Skeletal muscle tissue (tissue), 4 donors: ENCODE data around the gene REX1BD. TPM values are rescaled to one million over a fixed set of nuclear protein-coding genes. Genes with fewer than 3 reads are reported as not detected.
"Not testable (repeated sequence)": the region's sequence is repeated elsewhere in the genome, so short reads cannot be mapped to it uniquely, and the experiment has no call there.

Source experiments
- H3K27ac ChIP-seq: one replicate; pipeline ENCODE4 v1.7.0; 2013; ENCODE audit warnings: mild to moderate bottlenecking, low read depth, low read length, inconsistent platforms
- H3K27me3 ChIP-seq, 3 donors: one replicate each; pipeline ENCODE4 v1.7.0; 2013; ENCODE audit warnings: low read length in 3 of 3; ENCODE audit not compliant: control insufficient read depth in 3 of 3, insufficient read depth in 3 of 3
- H3K36me3 ChIP-seq, 3 donors: one replicate each; pipeline ENCODE4 v1.7.0; 2013; ENCODE audit warnings: low read length in 3 of 3; ENCODE audit not compliant: control insufficient read depth in 3 of 3, insufficient read depth in 3 of 3
- H3K4me1 ChIP-seq, 3 donors: one replicate each; pipeline ENCODE4 v1.7.0; 2013; ENCODE audit warnings: low read length in 3 of 3, mild to moderate bottlenecking in 3 of 3; ENCODE audit not compliant: control insufficient read depth in 3 of 3, insufficient read depth in 3 of 3
- H3K4me3 ChIP-seq, 3 donors: one replicate each; pipeline ENCODE4 v1.7.0; 2013; ENCODE audit warnings: low read length in 3 of 3
- H3K9ac ChIP-seq, 3 donors: one replicate each; pipeline ENCODE4 v1.7.0; 2013; ENCODE audit warnings: low read length in 3 of 3, mild to moderate bottlenecking in 3 of 3, moderate library complexity in 2 of 3, low read depth in 1 of 3
- H3K9me3 ChIP-seq, 3 donors: one replicate each; pipeline ENCODE4 v1.7.0; 2013; ENCODE audit warnings: low read length in 3 of 3; ENCODE audit not compliant: control insufficient read depth in 3 of 3
- total RNA-seq: library from RNA; depleted of rRNA; stranded (reverse); fragments of >200 nt; gene quantifications from one replicate; pipeline ENCODE4 v1.2.3, GENCODE V29; 2014
- donor health status: Osteomylitis.

Gene REX1BD
- total RNA-seq, 1 donor from 2014 or later: 26.6 TPM

GRCh38 chr19:18591735-18592385 lies 3.3 kb downstream of the REX1BD start:
- Histone ChIP-seq H3K27ac (no peak overlapping the region), H3K36me3 (peaks cover 3 to 13% (median 6%) of the 10 kb centered on the region in 3 donors), H3K4me3 (no peak overlapping the region), H3K27me3 (peaks cover 0 to 8% (median 6%) of the 10 kb centered on the region in 3 donors), H3K9ac (no peak overlapping the region), H3K9me3 (no peaks in the 10 kb centered on the region), H3K4me1 (peaks cover 37 to 53% (median 49%) of the 10 kb centered on the region in 3 donors)

- H3K27ac ChIP-seq, H3K9me3 ChIP-seq, H3K4me3 ChIP-seq, H3K9ac ChIP-seq: not testable (repeated sequence)
- peaks cover 35 to 52% (median 48%) of the 10 kb centered on the region in 3 donors for H3K4me1 ChIP-seq
- peaks cover 3 to 13% (median 6%) of the 10 kb centered on the region in 3 donors for H3K36me3 ChIP-seq
- peaks cover 0 to 13% (median 11%) of the 10 kb centered on the region in 3 donors for H3K27me3 ChIP-seq
Measured at GRCh38 chr19:18592732-18593131, 4.1 kb downstream of the REX1BD start.

DNA sequence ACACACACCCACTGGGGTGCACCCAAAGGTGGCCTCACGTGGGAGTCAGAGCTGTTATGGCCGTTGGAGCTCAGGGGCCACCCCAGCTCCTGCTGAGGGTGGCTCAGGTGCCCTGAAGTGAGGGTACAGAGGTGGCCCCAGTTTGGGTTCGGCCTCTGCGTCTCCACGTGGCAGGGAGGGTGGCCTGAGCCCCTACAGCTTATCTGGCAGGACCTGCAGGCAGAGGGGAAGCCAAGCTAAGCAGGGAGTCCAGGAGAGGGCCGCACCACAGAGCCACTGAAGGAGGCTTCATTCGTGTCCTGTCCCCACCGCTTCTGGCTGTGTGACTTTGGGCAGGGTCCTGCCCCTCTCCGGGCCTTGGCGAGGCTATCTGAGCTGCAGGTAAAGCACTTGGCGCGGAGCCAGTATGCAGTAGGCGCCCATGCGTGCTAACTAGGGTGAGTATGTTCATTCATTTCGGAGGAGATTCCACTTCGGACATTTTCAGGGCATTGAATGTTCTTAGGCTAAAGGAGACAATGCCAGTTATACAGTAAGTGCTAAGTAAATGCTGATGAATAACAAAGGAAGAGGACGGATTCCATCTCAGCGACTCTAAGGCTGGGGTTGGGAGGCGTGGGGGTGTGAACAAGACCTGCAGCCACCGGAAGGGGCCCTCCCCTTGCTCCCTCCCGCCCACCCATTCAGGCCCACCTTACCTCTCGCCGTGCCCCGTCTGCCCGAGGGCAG lies 4.9 kb downstream of the REX1BD start:
- Histone ChIP-seq H3K36me3 (peaks cover 3 to 13% (median 6%) of the 10 kb centered on the region in 3 donors), H3K9me3 (no peaks in the 10 kb centered on the region)

DNA sequence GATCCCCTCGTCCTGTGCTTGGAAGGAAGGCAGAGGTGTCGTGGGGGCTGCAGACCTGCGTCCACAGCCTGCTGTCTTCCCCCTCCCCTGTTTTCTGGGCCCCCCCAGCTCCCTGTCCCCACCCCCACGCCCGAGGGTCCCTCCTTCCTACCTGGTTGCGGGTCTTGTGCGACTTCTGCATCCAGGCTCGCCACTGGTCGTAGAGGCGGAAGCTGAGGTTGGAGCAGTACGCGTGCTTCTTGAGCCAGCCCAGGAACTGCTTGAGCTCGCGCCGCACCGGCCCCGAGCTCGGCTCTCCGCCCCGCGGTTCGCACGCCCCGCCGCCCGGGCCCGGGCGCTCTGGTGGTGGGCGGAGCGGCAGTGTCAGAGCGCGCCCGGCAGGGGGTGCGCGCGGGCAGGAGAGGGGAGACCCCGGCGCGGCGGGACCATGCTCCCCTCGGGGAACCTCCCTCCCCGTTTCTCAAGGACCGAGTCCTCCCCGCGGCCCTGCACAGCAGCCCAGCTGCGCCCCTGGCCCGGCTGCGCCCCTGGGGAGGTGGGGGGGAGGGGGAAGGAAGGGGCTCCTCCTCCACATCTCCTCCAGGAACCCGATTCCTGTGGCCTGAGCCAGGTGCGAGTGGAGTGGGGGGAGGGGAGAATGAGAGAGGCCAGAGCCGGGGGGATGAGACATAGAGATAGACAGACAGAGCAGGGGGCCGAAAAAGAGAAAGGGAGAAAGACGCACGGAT lies 5.7 kb downstream of the REX1BD start:
- peaks cover 25 to 37% (median 36%) of the 10 kb centered on the region in 3 donors for H3K4me1 ChIP-seq
- H3K4me3 ChIP-seq: peak overlapping the region; percentile 48 to 57 (median 54)
- H3K36me3 ChIP-seq: peaks cover 3 to 13% (median 6%) of the 10 kb centered on the region in 3 donors
- peaks cover 9 to 24% (median 21%) of the 10 kb centered on the region in 3 donors for H3K27me3 ChIP-seq
- no peaks in the 10 kb centered on the region for H3K9me3 ChIP-seq
- no peak overlapping the region for H3K27ac ChIP-seq
- peak overlapping the region; percentile 32 to 45 (median 33) for H3K9ac ChIP-seq

More for the DNA sequence above, 4.9 kb downstream of the REX1BD start:
- H3K4me3 ChIP-seq: no peak overlapping the region
- H3K9ac ChIP-seq: no peak overlapping the region
- peaks cover 3 to 19% (median 15%) of the 10 kb centered on the region in 3 donors for H3K27me3 ChIP-seq
- H3K4me1 ChIP-seq: peaks cover 27 to 44% (median 40%) of the 10 kb centered on the region in 3 donors
- no peak overlapping the region for H3K27ac ChIP-seq

DNA sequence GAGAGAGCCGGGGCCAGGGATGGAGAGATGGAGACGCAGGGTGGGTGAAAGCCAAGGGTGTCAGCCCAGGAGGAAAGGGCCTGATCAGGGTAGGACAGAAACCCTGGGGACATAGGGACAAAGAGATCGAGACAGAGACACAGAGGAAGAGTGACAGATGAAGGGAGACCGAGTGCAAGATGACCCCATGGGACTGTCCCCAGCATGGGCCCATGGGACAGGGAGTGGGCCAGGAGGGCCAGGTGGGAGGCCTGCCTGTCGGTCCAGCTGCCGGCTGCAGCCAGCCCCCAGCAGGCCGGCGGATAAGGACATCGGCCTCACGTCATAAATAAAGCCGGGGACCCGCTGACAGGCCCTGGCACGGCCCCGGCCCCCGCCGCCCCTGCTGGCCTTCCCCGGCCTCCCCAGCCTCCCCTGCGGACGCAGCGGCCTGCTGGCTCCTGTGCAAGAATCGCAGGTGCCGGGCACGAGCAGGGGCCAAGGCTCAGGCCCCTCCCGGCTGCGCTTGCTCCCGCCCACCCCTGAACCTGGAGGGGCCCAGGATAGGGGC lies 6.3 kb downstream of the REX1BD start:
- Histone ChIP-seq H3K9me3 (no peaks in the 10 kb centered on the region), H3K27me3 (peaks cover 10 to 29% (median 27%) of the 10 kb centered on the region in 3 donors), H3K27ac (no peak overlapping the region), H3K36me3 (peaks cover 3 to 13% (median 6%) of the 10 kb centered on the region in 3 donors), H3K9ac (peak overlapping the region; percentile 32 to 45 (median 33)), H3K4me3 (peak overlapping the region; percentile 48 to 57 (median 54)), H3K4me1 (peaks cover 18 to 31% (median 30%) of the 10 kb centered on the region in 3 donors)

DNA sequence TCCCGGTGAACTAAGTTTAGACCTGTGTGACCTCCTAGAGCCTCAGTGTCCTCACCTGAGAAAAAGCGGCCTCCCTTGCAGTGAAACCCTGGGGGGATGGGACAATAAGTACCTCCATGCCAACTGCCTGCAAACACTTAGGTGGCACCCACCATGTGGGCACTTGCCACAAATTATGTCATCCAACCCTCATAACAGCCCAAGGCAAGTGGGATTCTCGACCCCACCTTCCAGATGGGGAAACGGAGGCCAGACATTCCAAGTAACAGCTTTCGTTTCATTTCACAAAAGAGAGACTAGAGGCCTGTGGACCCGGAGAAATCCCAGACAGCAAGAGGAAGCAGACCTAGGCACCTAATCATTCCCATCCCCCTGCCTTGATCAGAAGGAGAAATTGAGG lies 6.9 kb downstream of the REX1BD start:
- peaks cover 10 to 29% (median 27%) of the 10 kb centered on the region in 3 donors for H3K27me3 ChIP-seq
- H3K36me3 ChIP-seq: peaks cover 3 to 10% (median 6%) of the 10 kb centered on the region in 3 donors
- no peaks in the 10 kb centered on the region for H3K9me3 ChIP-seq
- no peak overlapping the region for H3K4me3 ChIP-seq
- no peak overlapping the region for H3K27ac ChIP-seq
- H3K9ac ChIP-seq: peak overlapping the region in 1 of 3 donors; percentile 1
- peaks cover 14 to 25% (median 24%) of the 10 kb centered on the region in 3 donors for H3K4me1 ChIP-seq

- Histone ChIP-seq H3K4me1 (peaks cover 13 to 21% (median 17%) of the 10 kb centered on the region in 3 donors), H3K27ac (no peak overlapping the region), H3K9ac (no peak overlapping the region), H3K9me3 (no peaks in the 10 kb centered on the region), H3K4me3 (no peak overlapping the region), H3K36me3 (peaks cover 0 to 3% (median 0%) of the 10 kb centered on the region in 3 donors), H3K27me3 (peaks cover 12 to 29% (median 27%) of the 10 kb centered on the region in 3 donors)
Measured at GRCh38 chr19:18596752-18597157, 8.2 kb downstream of the REX1BD start.

DNA sequence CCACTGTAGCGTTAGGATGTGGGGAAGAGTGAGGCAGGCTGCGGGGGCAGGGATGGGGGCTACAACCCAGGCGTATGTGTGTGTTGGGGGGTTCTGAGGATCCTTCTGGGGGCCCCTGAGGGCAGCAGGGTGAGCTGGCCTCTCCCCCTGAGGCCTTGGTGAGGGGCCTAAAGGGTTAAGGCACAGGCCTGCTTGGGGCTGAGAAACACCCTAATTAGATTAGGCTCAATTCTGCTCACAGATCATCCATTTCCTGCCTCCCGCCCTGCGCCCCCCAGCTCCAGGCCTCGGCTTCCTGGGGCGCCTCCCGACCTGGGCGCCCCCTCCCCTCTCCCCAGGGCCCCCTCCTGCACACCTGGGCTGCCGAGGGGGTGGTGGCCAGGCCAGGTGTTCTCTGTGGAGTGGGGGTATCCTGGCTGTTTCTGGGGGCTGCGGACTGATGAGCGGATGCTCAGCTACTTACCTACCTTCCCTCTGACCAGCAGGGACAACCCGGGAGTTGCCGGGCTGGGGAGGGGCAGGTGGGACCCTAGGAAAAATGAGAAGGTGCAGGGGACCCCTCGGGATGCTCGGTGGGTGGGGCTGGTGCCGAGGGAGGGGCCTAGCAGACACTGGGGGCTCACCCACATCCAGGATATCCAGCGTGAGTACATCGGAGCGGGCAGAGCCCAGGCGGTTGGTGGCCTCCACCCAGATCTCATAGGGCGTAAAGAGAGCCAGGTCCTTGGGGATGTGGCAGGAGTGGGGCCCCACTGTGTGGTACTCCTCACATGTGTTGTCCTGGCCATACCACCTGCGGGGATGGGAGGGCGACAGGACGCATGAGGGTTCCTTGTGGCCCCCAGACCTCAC lies 9.4 kb downstream of the REX1BD start:
- Histone ChIP-seq H3K9me3 (no peaks in the 10 kb centered on the region), H3K4me3 (no peak overlapping the region), H3K4me1 (peaks cover 9 to 17% (median 16%) of the 10 kb centered on the region in 3 donors), H3K36me3 (no peaks in the 10 kb centered on the region), H3K27ac (no peak overlapping the region), H3K9ac (no peak overlapping the region), H3K27me3 (peaks cover 14 to 29% (median 27%) of the 10 kb centered on the region in 3 donors)

GRCh38 chr19:18599485-18599884 lies 10.9 kb downstream of the REX1BD start:
- Histone ChIP-seq H3K27ac (no peak overlapping the region), H3K9ac (no peak overlapping the region), H3K4me3 (no peak overlapping the region), H3K9me3 (no peaks in the 10 kb centered on the region), H3K36me3 (no peaks in the 10 kb centered on the region), H3K27me3 (peaks cover 22 to 39% (median 38%) of the 10 kb centered on the region in 3 donors), H3K4me1 (peaks cover 11 to 14% (median 14%) of the 10 kb centered on the region in 3 donors)
